GM23338 (cell line): ENCODE measurements around the gene FILIP1L. TPM values are rescaled to one million over a fixed set of nuclear protein-coding genes. Genes with fewer than 3 reads are reported as not detected.
"Not testable (repeated sequence)": the region's sequence is repeated elsewhere in the genome, so short reads cannot be mapped to it uniquely, and the experiment has no call there.

Experiments
- ATAC-seq: fragments of 200-7000 bp; cut with Tn5 transposase; 3 replicates; pipeline ENCODE4 v1.9.1; 2020
- DNase-seq: peaks from one replicate; pipeline ENCODE4 v3.0.0-alpha.2; 2015; ENCODE audit warnings: low spot score
- H2AFZ ChIP-seq: fragments of 200-600 bp; sonication (generic); 2 replicates; pipeline ENCODE4 v1.8.0; 2016; ENCODE audit warnings: antibody characterized with exemption, mild to moderate bottlenecking, moderate library complexity
- H3F3A ChIP-seq: fragments of 200-600 bp; sonication (generic); replicated peaks from 2 replicates; pipeline ENCODE4 v1.8.0; 2017; ENCODE audit warnings: antibody characterized with exemption, mixed run types, low read depth
- H3K27ac ChIP-seq: fragments of 200-600 bp; sonication (generic); 2 replicates; pipeline ENCODE4 v1.6.1; 2016; ENCODE audit warnings: low read depth
- H3K27me3 ChIP-seq: fragments of 200-600 bp; sonication (generic); 2 replicates; pipeline ENCODE4 v1.8.0; 2016; ENCODE audit warnings: mild to moderate bottlenecking, mixed run types, moderate library complexity; ENCODE audit not compliant: insufficient read depth
- H3K36me3 ChIP-seq: fragments of 200-600 bp; sonication (generic); 2 replicates; pipeline ENCODE4 v1.8.0; 2016; ENCODE audit warnings: mild to moderate bottlenecking; ENCODE audit not compliant: insufficient read depth
- H3K4me1 ChIP-seq: fragments of 200-600 bp; sonication (generic); 2 replicates; pipeline ENCODE4 v1.8.0; 2016; ENCODE audit warnings: mild to moderate bottlenecking, moderate library complexity; ENCODE audit not compliant: insufficient read depth
- H3K4me2 ChIP-seq: fragments of 200-600 bp; sonication (generic); 2 replicates; pipeline ENCODE4 v1.7.1; 2017; ENCODE audit warnings: mixed run types
- H3K4me3 ChIP-seq: fragments of 200-600 bp; sonication (generic); 2 replicates; pipeline ENCODE4 v1.6.1; 2016; ENCODE audit warnings: mixed run types
- H3K79me2 ChIP-seq: fragments of 200-600 bp; sonication (generic); replicated peaks from 2 replicates; pipeline ENCODE4 v1.8.0; 2017; ENCODE audit warnings: mild to moderate bottlenecking; ENCODE audit not compliant: insufficient read depth
- H3K9me2 ChIP-seq: fragments of 200-600 bp; sonication (generic); 2 replicates; pipeline ENCODE4 v1.8.0; 2017; ENCODE audit not compliant: insufficient read depth
- H4K20me1 ChIP-seq: fragments of 200-600 bp; sonication (generic); replicated peaks from 2 replicates; pipeline ENCODE4 v1.8.0; 2017; ENCODE audit warnings: mild to moderate bottlenecking; ENCODE audit not compliant: insufficient read depth
- H3K27ac Mint-ChIP-seq: 2 replicates; pipeline ENCODE4 v1.8.0; 2020; ENCODE audit warnings: inconsistent platforms, mild to moderate bottlenecking, moderate library complexity, mixed read lengths
- H3K27me3 Mint-ChIP-seq: 3 replicates; pipeline ENCODE4 v1.8.0; 2022; ENCODE audit warnings: low read depth, mild to moderate bottlenecking, moderate library complexity, mixed read lengths, inconsistent platforms; ENCODE audit not compliant: insufficient read depth, poor library complexity
- H3K36me3 Mint-ChIP-seq: 3 replicates; pipeline ENCODE4 v1.8.0; 2021; ENCODE audit warnings: low read depth, mild to moderate bottlenecking, inconsistent platforms, moderate library complexity, mixed read lengths
- H3K4me1 Mint-ChIP-seq: 3 replicates; pipeline ENCODE4 v1.8.0; 2020; ENCODE audit warnings: mild to moderate bottlenecking, inconsistent platforms, mixed read lengths
- H3K4me3 Mint-ChIP-seq: 3 replicates; pipeline ENCODE4 v1.8.0; 2021; ENCODE audit warnings: moderate library complexity, mild to moderate bottlenecking, inconsistent platforms, mixed read lengths
- H3K9me3 Mint-ChIP-seq: 3 replicates; pipeline ENCODE4 v1.8.0; 2020; ENCODE audit warnings: moderate library complexity, mild to moderate bottlenecking, inconsistent platforms, mixed read lengths
- EZH2phosphoT487 ChIP-seq: fragments of 200-600 bp; sonication (generic); IDR thresholded peaks from one replicate; pipeline ENCODE4 v1.8.1; 2018; ENCODE audit warnings: antibody characterized with exemption; ENCODE audit not compliant: unreplicated experiment
- JUNB ChIP-seq: IDR thresholded peaks from one replicate; pipeline ENCODE4 v1.6.1; 2016; ENCODE audit warnings: antibody characterized with exemption; ENCODE audit not compliant: unreplicated experiment
- NANOG ChIP-seq: IDR thresholded peaks from 2 replicates; pipeline ENCODE4 v1.6.1; 2016; ENCODE audit warnings: antibody characterized with exemption, borderline replicate concordance
- polyA plus RNA-seq: library from polyadenylated mRNA; unstranded; fragments of >200 nt; fragmentation: Nextera tagmentation; extraction: Ambion mirVana; gene quantifications from 2 replicates; pipeline ENCODE4 v1.2.1, GENCODE V29; 2016
- total RNA-seq: library from RNA; depleted of rRNA; stranded (reverse); fragments of >200 nt; shearing (Covaris generic); gene quantifications from 2 replicates; pipeline ENCODE4 v1.2.3, GENCODE V29; 2014
- TF ChIP-seq, protein P1 (sequence below): fragments of 250-450 bp; sonication (Bioruptor Pico); IDR thresholded peaks from 2 replicates; pipeline ENCODE4 v1.5.0; 2020; ENCODE audit warnings: mild to moderate bottlenecking, moderate library complexity

FILIP1L gene
- total and polyA plus RNA-seq, 2 experiments from 2014 or later = 1.6 TPM; not detected in 1

DNA sequence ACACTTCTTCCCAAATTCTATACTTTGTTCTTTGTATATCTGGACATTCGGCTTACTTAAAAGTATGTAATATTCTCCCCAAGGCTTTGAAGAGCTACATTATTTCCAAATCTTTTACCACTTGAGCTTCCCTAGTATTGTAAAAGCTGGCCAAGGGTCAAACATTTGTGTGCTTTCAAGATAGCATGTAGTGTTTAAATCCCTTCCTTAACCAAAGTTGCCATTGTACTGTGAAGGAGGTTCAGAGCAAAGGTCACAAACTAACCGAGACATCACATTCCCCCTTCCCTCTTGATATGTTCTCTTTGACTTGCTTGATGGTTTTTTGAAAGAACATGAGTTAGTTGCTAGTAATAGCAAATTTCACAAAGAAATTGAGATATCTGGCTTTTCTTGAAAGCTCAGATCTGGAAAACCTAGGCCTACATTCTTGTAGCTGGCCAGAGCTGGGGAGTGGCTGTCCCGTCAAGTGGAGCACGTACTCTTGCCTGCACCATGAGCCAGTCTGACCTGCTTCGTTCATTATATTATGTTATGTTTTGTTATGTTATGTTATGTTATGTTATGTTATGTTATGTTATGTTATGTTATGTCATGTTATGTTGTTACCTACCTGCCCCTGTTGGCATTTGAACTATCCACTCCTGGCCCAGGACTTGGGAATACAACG is 60.2 kb downstream of the FILIP1L start:
- no peaks in the 10 kb centered on the region for H4K20me1 ChIP-seq
- H3K4me2 ChIP-seq = no peak overlapping the region; the same call in 1 of the 2 replicates
- no peak overlapping the region for H3K27ac ChIP-seq
- H3K36me3 ChIP-seq = no peaks in the 10 kb centered on the region
- H3K4me3 ChIP-seq = no peak overlapping the region
- Mint-ChIP-seq H3K9me3 (0 out of 3 replicates have a peak, but pooled peaks cover 2% of the 10 kb centered on the region), H3K27me3 (no peaks in the 10 kb centered on the region), H3K4me1 (peaks cover 15% of the 10 kb centered on the region), H3K27ac (no peak overlapping the region), H3K36me3 (no peaks in the 10 kb centered on the region; the same call in 2 of the 3 replicates), H3K4me3 (no peak overlapping the region)
- H3K4me1 ChIP-seq = peaks cover 9% of the 10 kb centered on the region
- no peaks in the 10 kb centered on the region for H3K79me2 ChIP-seq
- H2AFZ ChIP-seq = no peak overlapping the region
- DNase-seq (no peak), ATAC-seq (no peak)
- TF ChIP-seq JUNB = no peak
- TF ChIP-seq NANOG = no peak
- H3K9me2 ChIP-seq = no peaks in the 10 kb centered on the region
- H3F3A ChIP-seq = no peaks in the 10 kb centered on the region
- H3K27me3 ChIP-seq = no peaks in the 10 kb centered on the region

DNA sequence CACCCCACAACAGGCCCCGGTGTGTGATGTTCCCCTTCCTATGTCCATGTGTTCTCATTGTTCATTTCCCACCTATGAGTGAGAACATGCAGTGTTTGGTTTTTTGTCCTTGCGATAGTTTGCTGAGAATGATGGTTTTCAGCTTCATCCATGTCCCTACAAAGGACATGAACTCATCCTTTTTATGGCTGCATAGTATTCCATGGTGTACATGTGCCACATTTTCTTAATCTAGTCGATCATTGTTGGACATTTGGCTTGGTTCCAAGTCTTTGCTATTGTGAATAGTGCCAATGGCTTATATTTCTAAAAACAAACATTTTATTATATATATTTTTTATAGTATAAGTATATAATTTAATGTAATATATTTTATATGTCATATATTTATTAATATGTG is 62.8 kb downstream of the FILIP1L start:
- not testable (repeated sequence) for H3K9me3 Mint-ChIP-seq, H3K79me2 ChIP-seq, ATAC-seq, H3K4me2 ChIP-seq, H2AFZ ChIP-seq, H3F3A ChIP-seq, H3K36me3 Mint-ChIP-seq, H4K20me1 ChIP-seq, H3K4me1 ChIP-seq, DNase-seq, H3K27ac ChIP-seq, H3K27me3 Mint-ChIP-seq, H3K27me3 ChIP-seq, H3K4me3 Mint-ChIP-seq, H3K36me3 ChIP-seq, H3K9me2 ChIP-seq, H3K27ac Mint-ChIP-seq, H3K4me3 ChIP-seq
- peaks cover 21% of the 10 kb centered on the region for H3K4me1 Mint-ChIP-seq

DNA sequence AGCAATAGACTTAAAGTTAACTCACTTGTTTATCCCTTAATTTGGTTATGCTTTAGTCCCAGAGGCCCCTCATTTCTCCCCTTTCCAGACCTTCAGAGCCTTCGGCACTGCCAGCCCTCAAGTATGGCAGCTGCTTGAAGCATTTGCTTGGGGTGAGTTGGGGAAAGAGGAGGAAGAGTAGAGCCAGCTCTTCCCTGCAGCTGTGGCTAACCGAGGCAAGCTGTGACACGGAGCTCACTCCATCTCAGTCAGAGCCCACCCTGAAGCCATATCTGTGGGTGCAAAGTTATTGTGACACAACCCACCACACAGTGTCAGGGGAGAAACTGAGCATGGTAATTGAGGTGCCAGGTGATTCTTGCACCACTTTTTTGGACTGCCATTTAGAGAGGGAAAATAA is 66.1 kb downstream of the FILIP1L start:
- H3F3A ChIP-seq = no peaks in the 10 kb centered on the region
- H2AFZ ChIP-seq = no peak overlapping the region
- Mint-ChIP-seq H3K27me3 (no peaks in the 10 kb centered on the region), H3K27ac (no peak overlapping the region), H3K36me3 (no peaks in the 10 kb centered on the region; the same call in 2 of the 3 replicates), H3K4me1 (peaks cover 19% of the 10 kb centered on the region), H3K9me3 (no peaks in the 10 kb centered on the region), H3K4me3 (no peak overlapping the region)
- H4K20me1 ChIP-seq = no peaks in the 10 kb centered on the region
- no peaks in the 10 kb centered on the region for H3K79me2 ChIP-seq
- no peaks in the 10 kb centered on the region for H3K9me2 ChIP-seq
- TF ChIP-seq, protein P1, sequence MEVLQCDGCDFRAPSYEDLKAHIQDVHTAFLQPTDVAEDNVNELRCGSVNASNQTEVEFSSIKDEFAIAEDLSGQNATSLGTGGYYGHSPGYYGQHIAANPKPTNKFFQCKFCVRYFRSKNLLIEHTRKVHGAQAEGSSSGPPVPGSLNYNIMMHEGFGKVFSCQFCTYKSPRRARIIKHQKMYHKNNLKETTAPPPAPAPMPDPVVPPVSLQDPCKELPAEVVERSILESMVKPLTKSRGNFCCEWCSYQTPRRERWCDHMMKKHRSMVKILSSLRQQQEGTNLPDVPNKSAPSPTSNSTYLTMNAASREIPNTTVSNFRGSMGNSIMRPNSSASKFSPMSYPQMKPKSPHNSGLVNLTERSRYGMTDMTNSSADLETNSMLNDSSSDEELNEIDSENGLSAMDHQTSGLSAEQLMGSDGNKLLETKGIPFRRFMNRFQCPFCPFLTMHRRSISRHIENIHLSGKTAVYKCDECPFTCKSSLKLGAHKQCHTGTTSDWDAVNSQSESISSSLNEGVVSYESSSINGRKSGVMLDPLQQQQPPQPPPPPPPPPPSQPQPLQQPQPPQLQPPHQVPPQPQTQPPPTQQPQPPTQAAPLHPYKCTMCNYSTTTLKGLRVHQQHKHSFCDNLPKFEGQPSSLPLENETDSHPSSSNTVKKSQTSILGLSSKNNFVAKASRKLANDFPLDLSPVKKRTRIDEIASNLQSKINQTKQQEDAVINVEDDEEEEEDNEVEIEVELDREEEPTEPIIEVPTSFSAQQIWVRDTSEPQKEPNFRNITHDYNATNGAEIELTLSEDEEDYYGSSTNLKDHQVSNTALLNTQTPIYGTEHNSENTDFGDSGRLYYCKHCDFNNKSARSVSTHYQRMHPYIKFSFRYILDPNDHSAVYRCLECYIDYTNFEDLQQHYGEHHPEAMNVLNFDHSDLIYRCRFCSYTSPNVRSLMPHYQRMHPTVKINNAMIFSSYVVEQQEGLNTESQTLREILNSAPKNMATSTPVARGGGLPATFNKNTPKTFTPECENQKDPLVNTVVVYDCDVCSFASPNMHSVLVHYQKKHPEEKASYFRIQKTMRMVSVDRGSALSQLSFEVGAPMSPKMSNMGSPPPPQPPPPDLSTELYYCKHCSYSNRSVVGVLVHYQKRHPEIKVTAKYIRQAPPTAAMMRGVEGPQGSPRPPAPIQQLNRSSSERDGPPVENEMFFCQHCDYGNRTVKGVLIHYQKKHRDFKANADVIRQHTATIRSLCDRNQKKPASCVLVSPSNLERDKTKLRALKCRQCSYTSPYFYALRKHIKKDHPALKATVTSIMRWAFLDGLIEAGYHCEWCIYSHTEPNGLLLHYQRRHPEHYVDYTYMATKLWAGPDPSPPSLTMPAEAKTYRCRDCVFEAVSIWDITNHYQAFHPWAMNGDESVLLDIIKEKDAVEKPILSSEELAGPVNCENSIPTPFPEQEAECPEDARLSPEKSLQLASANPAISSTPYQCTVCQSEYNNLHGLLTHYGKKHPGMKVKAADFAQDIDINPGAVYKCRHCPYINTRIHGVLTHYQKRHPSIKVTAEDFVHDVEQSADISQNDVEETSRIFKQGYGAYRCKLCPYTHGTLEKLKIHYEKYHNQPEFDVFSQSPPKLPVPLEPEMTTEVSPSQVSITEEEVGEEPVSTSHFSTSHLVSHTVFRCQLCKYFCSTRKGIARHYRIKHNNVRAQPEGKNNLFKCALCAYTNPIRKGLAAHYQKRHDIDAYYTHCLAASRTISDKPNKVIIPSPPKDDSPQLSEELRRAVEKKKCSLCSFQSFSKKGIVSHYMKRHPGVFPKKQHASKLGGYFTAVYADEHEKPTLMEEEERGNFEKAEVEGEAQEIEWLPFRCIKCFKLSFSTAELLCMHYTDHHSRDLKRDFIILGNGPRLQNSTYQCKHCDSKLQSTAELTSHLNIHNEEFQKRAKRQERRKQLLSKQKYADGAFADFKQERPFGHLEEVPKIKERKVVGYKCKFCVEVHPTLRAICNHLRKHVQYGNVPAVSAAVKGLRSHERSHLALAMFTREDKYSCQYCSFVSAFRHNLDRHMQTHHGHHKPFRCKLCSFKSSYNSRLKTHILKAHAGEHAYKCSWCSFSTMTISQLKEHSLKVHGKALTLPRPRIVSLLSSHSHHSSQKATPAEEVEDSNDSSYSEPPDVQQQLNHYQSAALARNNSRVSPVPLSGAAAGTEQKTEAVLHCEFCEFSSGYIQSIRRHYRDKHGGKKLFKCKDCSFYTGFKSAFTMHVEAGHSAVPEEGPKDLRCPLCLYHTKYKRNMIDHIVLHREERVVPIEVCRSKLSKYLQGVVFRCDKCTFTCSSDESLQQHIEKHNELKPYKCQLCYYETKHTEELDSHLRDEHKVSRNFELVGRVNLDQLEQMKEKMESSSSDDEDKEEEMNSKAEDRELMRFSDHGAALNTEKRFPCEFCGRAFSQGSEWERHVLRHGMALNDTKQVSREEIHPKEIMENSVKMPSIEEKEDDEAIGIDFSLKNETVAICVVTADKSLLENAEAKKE (CRISPR knock-in tag) = no peak
- TF ChIP-seq EZH2phosphoT487 = no peak
- H3K4me2 ChIP-seq = no peak overlapping the region
- ATAC-seq = no peak
- H3K4me3 ChIP-seq = no peak overlapping the region
- DNase-seq = no peak
- H3K4me1 ChIP-seq = peaks cover 5% of the 10 kb centered on the region; the same call in 1 of the 2 replicates
- H3K27me3 ChIP-seq = no peaks in the 10 kb centered on the region
- no peaks in the 10 kb centered on the region for H3K36me3 ChIP-seq
- H3K27ac ChIP-seq = no peak overlapping the region
